H1 (cell line): Measurements from ENCODE around the gene HSH2D. TPM values are rescaled to one million over a fixed set of nuclear protein-coding genes. Genes with fewer than 3 reads are reported as not detected.

Experiments used
- BACH1 ChIP-seq: IDR thresholded peaks from 2 replicates; pipeline ENCODE4 v1.6.1; 2012; ENCODE audit warnings: low read length, improper control_type of control experiment
- EP300 ChIP-seq, 2 experiments: IDR thresholded peaks; 1 replicate in 1 of 2; 2 replicates in 1 of 2; pipeline ENCODE4 v1.6.1; 2011 to 2012; ENCODE audit warnings: low read depth in 2 of 2, low read length in 2 of 2, mild to moderate bottlenecking in 2 of 2, borderline replicate concordance in 1 of 2, inconsistent platforms in 1 of 2, moderate library complexity in 1 of 2
- GABPA ChIP-seq: IDR thresholded peaks from 2 replicates; pipeline ENCODE4 v1.6.1; 2011; ENCODE audit warnings: mild to moderate bottlenecking, low read length, moderate library complexity, borderline replicate concordance; ENCODE audit not compliant: insufficient read depth
- RXRA ChIP-seq: IDR thresholded peaks from 2 replicates; pipeline ENCODE4 v1.6.1; 2011; ENCODE audit warnings: low read depth, mild to moderate bottlenecking, low read length, moderate library complexity; ENCODE audit not compliant: insufficient read depth
- SP1 ChIP-seq: IDR thresholded peaks from 2 replicates; pipeline ENCODE4 v1.6.1; 2011; ENCODE audit warnings: low read depth, low read length
- polyA plus RNA-seq, 7 experiments: library from polyadenylated mRNA; depleted of rRNA in 3 of 7; stranded (reverse) in 5 of 7; unstranded in 2 of 7; fragments of >200 nt in 5 of 7; fragments of 200-250 nt in 2 of 7; gene quantifications; 1 replicate in 5 of 7; 2 replicates in 1 of 7; 4 replicates in 1 of 7; pipeline versions ENCODE4 v1.2.1 to v1.2.3, GENCODE V29; 2011 to 2013; ENCODE audit warnings: missing spikeins in 2 of 7, mixed read lengths in 2 of 7
- total RNA-seq: library from RNA; stranded (reverse); fragmentation: NEBNext Ultra II Directional; extraction: Animal tissue kit (Norgen Biotek cat#: 25700); gene quantifications from 2 replicates; pipeline ENCODE4 v1.2.1, GENCODE V29; 2021

HSH2D gene
- total and polyA plus RNA-seq, 2 of the 8 experiments (the other 6 are each of a cell fraction or from before 2014, with no cell fraction given), result 0.67 to 1.6 TPM

- TF ChIP-seq SP1 (no peak), GABPA (no peak), RXRA (no peak), EP300 (IDR thresholded peaks at IDR 0.05; ENCODE audit: borderline replicate concordance in 1 of 2, low read depth in 2 of 2, low read length in 2 of 2) (no peak), BACH1 (no peak)
- TF ChIP-seq, all 59 proteins: peak for 0
These were observed 15.6 kb upstream of the HSH2D start (continued) for GRCh38 chr19:16127776-16128371.
